ENCODE results near the gene TNFRSF25. TPM values are rescaled to one million over a fixed set of nuclear protein-coding genes. Genes with fewer than 3 reads are reported as not detected.

TNFRSF25 gene
- total and polyA plus RNA-seq, 2 of the 8 experiments (the other 6 are each of a cell fraction or from before 2014, with no cell fraction given) = 10.7 to 19.5 TPM

- H3K23me2 ChIP-seq (ENCODE audit: low read depth, low read length) = peaks cover 11% of the 10 kb centered on the region; the same call in 1 of the 2 replicates
- H2BK120ac ChIP-seq (replicated peaks; ENCODE audit: low read depth, low read length) = no peak overlapping the region
- peaks cover 46 to 70% (median 69%) of the 10 kb centered on the region in 4 experiments for H3K27me3 ChIP-seq (replicated peaks in 1 of 4; ENCODE audit: control insufficient read depth in 3 of 4, extremely low read depth in 1 of 4, insufficient read depth in 3 of 4, low read length in 3 of 4)
- H3K79me2 ChIP-seq (ENCODE audit: control insufficient read depth in 1 of 2, insufficient read depth in 2 of 2, low read length in 2 of 2) = no peaks in the 10 kb centered on the region
- H3K4me1 ChIP-seq (replicated peaks in 1 of 4; ENCODE audit: control insufficient read depth in 3 of 4, insufficient read depth in 4 of 4, low read length in 3 of 4) = peaks cover 6 to 22% (median 10%) of the 10 kb centered on the region in 4 experiments
- DNase-seq (ENCODE audit: low read depth in 1 of 2, low spot score in 2 of 2) (no peak), FAIRE-seq (no peak)
- H3K79me1 ChIP-seq (ENCODE audit: low read depth, low read length) = no peaks in the 10 kb centered on the region
- no peak overlapping the region for H2BK20ac ChIP-seq (ENCODE audit: low read length)
- peaks cover 0 to 8% (median 0%) of the 10 kb centered on the region in 4 experiments; a peak in 1 of 8 replicates for H3K36me3 ChIP-seq (ENCODE audit: control insufficient read depth in 2 of 4, insufficient read depth in 4 of 4, low read length in 3 of 4)
- H3K4ac ChIP-seq (replicated peaks; ENCODE audit: insufficient read length, low read depth, low read length) = no peak overlapping the region
- no peak overlapping the region for H3K18ac ChIP-seq (ENCODE audit: extremely low read depth, low read length)
- H4K20me1 ChIP-seq (replicated peaks in 1 of 2; ENCODE audit: control insufficient read depth in 1 of 2, insufficient read depth in 2 of 2, low read length in 2 of 2) = peaks cover 0 to 5% of the 10 kb centered on the region in 2 experiments
- H2BK12ac ChIP-seq (ENCODE audit: low read depth, low read length) = peak overlapping the region; percentile 77; the same call in 1 of the 2 replicates
- H2BK15ac ChIP-seq (ENCODE audit: low read length) = no peak overlapping the region
- no peak overlapping the region for H3K4me2 ChIP-seq (ENCODE audit: insufficient read depth in 1 of 2, low read depth in 2 of 2, low read length in 2 of 2)
- H3K9ac ChIP-seq (replicated peaks in 1 of 4; ENCODE audit: extremely low read depth in 1 of 4, low read depth in 3 of 4, low read length in 3 of 4) = no peak overlapping the region
- H3K14ac ChIP-seq (ENCODE audit: insufficient read length) = no peak overlapping the region
- peak overlapping the region; percentile 28; the same call in 1 of the 2 replicates for H2AK5ac ChIP-seq (ENCODE audit: low read depth, low read length)
- no peak overlapping the region for H2BK5ac ChIP-seq (ENCODE audit: low read depth, low read length)
- no peak overlapping the region for H4K91ac ChIP-seq (replicated peaks; ENCODE audit: insufficient read length, low read length)
- H3K23ac ChIP-seq (ENCODE audit: insufficient read length) = no peak overlapping the region
- ChIA-PET CTCF (ENCODE audit: partially characterized antibody) (interaction anchor here (1.1 to 58.4 kb wide), 7 partner anchors 11 to 209 kb away, joined by 3 to 1769 read pairs (median 20); no protein-coding TSS in a partner anchor), POLR2A (ENCODE audit: partially characterized antibody) (no interaction called here)
- WGBS, 2 experiments (ENCODE audit: extremely low coverage in 1 of 2, insufficient coverage in 1 of 2, insufficient read length in 1 of 2, insufficient replicate concordance in 2 of 2, low coverage in 1 of 2, low lambda C conversion rate in 2 of 2, missing lambda C conversion rate in 1 of 2) = 94% methylated on average over 8 of the region's 8 CpGs; no CpG with 5 or more reads in 1 of the 2 experiments
- H3K56ac ChIP-seq (replicated peaks; ENCODE audit: insufficient read length, low read depth, low read length) = no peak overlapping the region
- H4K5ac ChIP-seq (ENCODE audit: insufficient read length, low read depth, low read length) = no peak overlapping the region
- H3K9me3 ChIP-seq (ENCODE audit: insufficient read depth in 2 of 2, low read depth in 1 of 2, low read length in 1 of 2) = no peaks in the 10 kb centered on the region
- no peak overlapping the region for H2AFZ ChIP-seq (ENCODE audit: low read length)
- H3K27ac ChIP-seq (ENCODE audit: low read depth, low read length) = no peak overlapping the region
- no peak overlapping the region for H4K8ac ChIP-seq (ENCODE audit: extremely low read depth, insufficient read depth, low read length)
- no peak overlapping the region for H3K4me3 ChIP-seq (ENCODE audit: extremely low read depth in 1 of 4, insufficient read depth in 2 of 4, low read depth in 3 of 4, low read length in 4 of 4)
- no peak for TF ChIP-seq CTCF (IDR thresholded peaks at IDR 0.05; ENCODE audit: control extremely low read depth in 1 of 3, insufficient read depth in 1 of 3, low read depth in 1 of 3, low read length in 3 of 3)
These were observed 49.7 kb downstream of the TNFRSF25 start for GRCh38 chr1:6416295-6416656.

Data from H1 (cell line).